HT-29 (cell line): ENCODE results near the gene HOXA11. TPM values are rescaled to one million over a fixed set of nuclear protein-coding genes. Genes with fewer than 3 reads are reported as not detected.

Experiments
- DNase-seq: peaks from one replicate; pipeline ENCODE4 v3.0.0-alpha.2; 2015; ENCODE audit warnings: low spot score
- total RNA-seq: library from RNA; depleted of rRNA; stranded (reverse); fragments of >200 nt; shearing (Covaris generic); gene quantifications from 2 replicates; pipeline ENCODE4 v1.2.3, GENCODE V29; 2014

Gene HOXA11
- total RNA-seq, 1 experiment from 2014 or later = 67.7 TPM

GRCh38 chr7:27159266-27160144 is 25.5 kb downstream of the HOXA11 start:
- DNase-seq = no peak

GRCh38 chr7:27158436-27159265 is 26.4 kb downstream of the HOXA11 start:
- DNase-seq = no peak

GRCh38 chr7:27157702-27158431 is 27.2 kb downstream of the HOXA11 start:
- DNase-seq = no peak

GRCh38 chr7:27156916-27157701 is 27.9 kb downstream of the HOXA11 start:
- DNase-seq = no peak

GRCh38 chr7:27156508-27156898 is 28.5 kb downstream of the HOXA11 start, which contains the start of gene HOXA7:
TSS of gene HOXA7 (minus strand) at chr7:27156675. CDS start at chr7:27156545, 130 bp downstream.
- peak; percentile 69 for DNase-seq

GRCh38 chr7:27155816-27156507 is 29.1 kb downstream of the HOXA11 start:
- no peak for DNase-seq

GRCh38 chr7:27154901-27155815 is 29.9 kb downstream of the HOXA11 start:
- DNase-seq = no peak

GRCh38 chr7:27154369-27154768 is 30.7 kb downstream of the HOXA11 start:
- DNase-seq = no peak

- no peak for DNase-seq
Measured at GRCh38 chr7:27153526-27153925, 31.5 kb downstream of the HOXA11 start.

GRCh38 chr7:27152816-27153442 is 32.1 kb downstream of the HOXA11 start:
- no peak for DNase-seq

- peak; percentile 91 for DNase-seq
Measured at GRCh38 chr7:27151931-27152815, 32.9 kb downstream of the HOXA11 start, which contains the start of gene HOXA3. TSS of gene HOXA3 (minus strand) at chr7:27152583. CDS start at chr7:27110640, 41,943 bp downstream.

GRCh38 chr7:27151341-27151930 is 33.6 kb downstream of the HOXA11 start:
- DNase-seq = no peak

GRCh38 chr7:27150568-27151340 is 34.3 kb downstream of the HOXA11 start:
- DNase-seq = peak; percentile 93

- peak; percentile 69 for DNase-seq
Measured at GRCh38 chr7:27149842-27150567, 35.0 kb downstream of the HOXA11 start.

GRCh38 chr7:27148756-27149641 is 36.0 kb downstream of the HOXA11 start:
- DNase-seq = no peak
